MCF 10A (cell line): Measurements from ENCODE around the gene DOP1A. TPM values are rescaled to one million over a fixed set of nuclear protein-coding genes. Genes with fewer than 3 reads are reported as not detected.

ENCODE experiments used
- BruUV-seq: library from RNA; stranded (reverse); fragments of 400-500 nt; replicated peaks from 2 replicates; lab custom pipeline; 2021; lab: Mats Ljungman, UMichigan
- CTCF ChIA-PET: fragments of 300-600 bp; sonication (Branson Sonifier 250); formaldehyde crosslinking; extraction: SDS; loops from one replicate; lab custom pipeline; 2021; ENCODE audit warnings: antibody characterized with exemption, inconsistent platforms; lab: Yijun Ruan, JAX
- POLR2A ChIA-PET: fragments of 300-600, 350-650 bp; sonication (Branson Sonifier 250); formaldehyde crosslinking; extraction: SDS; loops from one replicate; lab custom pipeline; 2020; ENCODE audit warnings: antibody characterized with exemption, inconsistent platforms; lab: Yijun Ruan, JAX
- DNase-seq: peaks from one replicate; pipeline ENCODE4 v3.0.0-alpha.2; 2018; ENCODE audit not compliant: unreplicated experiment
- H3K27ac Mint-ChIP-seq: one replicate; pipeline ENCODE4 v1.8.0; 2022; ENCODE audit warnings: mild to moderate bottlenecking, low read depth, mixed read lengths; ENCODE audit not compliant: unreplicated experiment
- H3K27me3 Mint-ChIP-seq: one replicate; pipeline ENCODE4 v1.8.0; 2022; ENCODE audit warnings: mixed read lengths; ENCODE audit not compliant: insufficient read depth, unreplicated experiment
- H3K36me3 Mint-ChIP-seq: one replicate; pipeline ENCODE4 v1.8.0; 2022; ENCODE audit warnings: mild to moderate bottlenecking, moderate library complexity, mixed read lengths; ENCODE audit not compliant: insufficient read depth, unreplicated experiment
- H3K4me1 Mint-ChIP-seq: one replicate; pipeline ENCODE4 v1.8.0; 2022; ENCODE audit warnings: mixed read lengths; ENCODE audit not compliant: insufficient read depth, unreplicated experiment
- H3K4me3 Mint-ChIP-seq: one replicate; pipeline ENCODE4 v1.8.0; 2022; ENCODE audit warnings: mild to moderate bottlenecking, moderate library complexity, mixed read lengths; ENCODE audit not compliant: unreplicated experiment
- H3K9me3 Mint-ChIP-seq: one replicate; pipeline ENCODE4 v1.8.0; 2022; ENCODE audit warnings: mixed read lengths; ENCODE audit not compliant: unreplicated experiment
- CTCF ChIP-seq: fragments of 200-600 bp; IDR thresholded peaks from one replicate; pipeline ENCODE4 v1.8.0; 2022; ENCODE audit warnings: antibody characterized with exemption, mild to moderate bottlenecking; ENCODE audit not compliant: unreplicated experiment
- intact Hi-C: fragments of 100-400 bp; cut with micrococcal nuclease; formaldehyde crosslinking; loops from 2 replicates; pipeline ENCODE4 v1.14.1; 2022
- total RNA-seq: library from RNA; stranded (reverse); gene quantifications from 2 replicates; pipeline ENCODE4 v1.2.3, GENCODE V29; 2022

DOP1A gene
- total RNA-seq, 1 experiment from 2014 or later = 31.3 TPM

DNA sequence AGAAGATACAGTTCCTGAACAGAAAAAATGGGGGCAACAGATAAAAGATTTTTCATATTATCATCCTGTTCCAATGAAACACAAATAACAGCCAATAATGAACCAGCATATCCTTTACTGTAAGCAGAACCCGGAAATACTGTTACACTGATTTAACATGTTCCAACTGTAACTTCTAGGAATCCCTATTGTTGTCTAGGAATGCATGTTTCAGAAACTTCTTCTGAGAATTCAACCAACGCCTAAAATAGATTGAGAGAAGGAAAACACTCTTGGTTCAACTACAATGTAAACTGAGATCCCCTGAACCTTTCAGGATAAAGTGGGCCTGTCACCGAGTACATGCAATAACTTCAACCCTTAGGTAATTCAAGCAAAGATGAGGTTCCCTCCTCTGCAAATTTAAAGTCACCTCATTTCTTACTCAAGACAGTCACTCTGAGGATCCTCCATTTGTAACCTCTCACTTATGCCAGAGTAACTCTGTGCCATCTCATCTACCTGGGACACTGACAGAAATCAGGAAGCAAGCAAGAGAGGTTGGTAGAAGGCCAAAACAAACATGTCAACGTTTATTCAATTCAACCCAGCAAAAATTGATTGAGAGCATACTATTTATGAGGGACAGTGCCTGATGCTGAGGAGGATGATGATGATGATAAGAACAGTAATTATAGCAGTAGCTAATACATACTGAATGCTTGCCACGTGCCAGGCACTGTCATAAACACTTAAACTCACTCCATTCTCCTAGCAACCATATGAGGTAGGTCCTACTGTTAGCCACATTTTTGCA is 15.9 kb upstream of the DOP1A start:
- peaks cover 18% of the 10 kb centered on the region for H3K36me3 Mint-ChIP-seq
- H3K9me3 Mint-ChIP-seq = no peaks in the 10 kb centered on the region
- H3K4me1 Mint-ChIP-seq = no peaks in the 10 kb centered on the region
- intact Hi-C loops = no loop called here
- H3K27me3 Mint-ChIP-seq = no peaks in the 10 kb centered on the region
- ChIA-PET CTCF (interaction anchor here (0.6 to 9.7 kb wide), 7 partner anchors 14 to 797 kb away, joined by 3 to 196 read pairs (median 6); partner anchors contain the start of genes DOP1A and UBE3D), POLR2A (no interaction called here)
- no peak overlapping the region for H3K4me3 Mint-ChIP-seq
- no peak for TF ChIP-seq CTCF
- no peak overlapping the region for H3K27ac Mint-ChIP-seq
- no TSS peak for BruUV-seq
- DNase-seq = no peak

- no peak for TF ChIP-seq CTCF
- DNase-seq = no peak
- intact Hi-C loops = loop anchor here (2.0 kb wide), 1 partner anchor 315 kb away; no protein-coding TSS in a partner anchor
- Mint-ChIP-seq H3K27me3 (no peaks in the 10 kb centered on the region), H3K36me3 (peaks cover 28% of the 10 kb centered on the region), H3K9me3 (no peaks in the 10 kb centered on the region), H3K4me1 (no peaks in the 10 kb centered on the region), H3K4me3 (no peak overlapping the region), H3K27ac (no peak overlapping the region)
- ChIA-PET POLR2A (interaction anchor here (1.0 to 1.7 kb wide), 3 partner anchors 11 to 783 kb away, joined by 3 to 5 read pairs (median 5); no protein-coding TSS in a partner anchor), CTCF (interaction anchor here (0.6 to 9.7 kb wide), 15 partner anchors 12 to 805 kb away, joined by 3 to 196 read pairs (median 4); partner anchors contain the start of genes DOP1A, IBTK and UBE3D)
- no TSS peak for BruUV-seq
Observed at GRCh38 chr6:83053678-83054077, 13.8 kb upstream of the DOP1A start.

- POLR2A ChIA-PET = interaction anchor here (1.2 kb wide), 1 partner anchor 10 kb away, joined by 5 read pairs; the partner anchor contains the start of gene UBE3D
- Mint-ChIP-seq H3K4me3 (no peak overlapping the region), H3K4me1 (no peaks in the 10 kb centered on the region), H3K27me3 (no peaks in the 10 kb centered on the region), H3K27ac (no peak overlapping the region), H3K9me3 (no peaks in the 10 kb centered on the region), H3K36me3 (peaks cover 28% of the 10 kb centered on the region)
- intact Hi-C loops = loop anchor here (1.0 to 5.0 kb wide), 6 partner anchors 317 to 785 kb away; no protein-coding TSS in a partner anchor
- CTCF ChIA-PET = interaction anchor here (0.5 to 9.7 kb wide), 12 partner anchors 8 to 806 kb away, joined by 3 to 196 read pairs (median 5); partner anchors contain the start of genes DOP1A, TPBG and UBE3D
- TF ChIP-seq CTCF = peak; percentile 80
- peak; percentile 53 for DNase-seq
- BruUV-seq = no TSS peak
Observed at GRCh38 chr6:83055366-83055964, 12.0 kb upstream of the DOP1A start.
